ENCODE results near the gene MGST2. TPM values are rescaled to one million over a fixed set of nuclear protein-coding genes. Genes with fewer than 3 reads are reported as not detected.
"Not testable (repeated sequence)": the region's sequence is repeated elsewhere in the genome, so short reads cannot be mapped to it uniquely, and the experiment has no call there.

The MGST2 gene
- total RNA-seq, 1 experiment from 2014 or later, result 27.5 TPM

DNA sequence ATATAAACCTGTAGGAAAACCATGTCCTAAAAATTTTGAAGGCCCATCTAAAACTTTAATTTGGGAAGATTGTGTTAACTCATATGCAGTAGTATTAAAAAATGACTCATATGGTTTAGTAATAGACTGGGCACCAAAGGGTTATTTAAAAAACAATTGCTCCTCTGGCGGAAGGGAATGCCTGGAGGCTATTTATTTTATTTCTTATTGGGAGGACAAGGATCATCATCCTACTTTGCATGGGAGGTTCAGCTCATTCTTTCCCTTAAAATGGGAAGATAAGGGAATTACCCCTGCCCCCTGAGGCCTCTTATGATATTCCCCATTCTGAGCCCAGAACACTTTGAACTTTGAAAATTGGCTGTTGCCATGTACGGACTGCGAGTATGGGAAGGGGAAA lies 29.7 kb upstream of the MGST2 start:
- peaks cover 7% of the 10 kb centered on the region for H3K9me3 Mint-ChIP-seq (ENCODE audit: unreplicated experiment)
- H3K36me3 Mint-ChIP-seq (ENCODE audit: insufficient read depth, unreplicated experiment), result no peaks in the 10 kb centered on the region
- TF ChIP-seq, protein P1, sequence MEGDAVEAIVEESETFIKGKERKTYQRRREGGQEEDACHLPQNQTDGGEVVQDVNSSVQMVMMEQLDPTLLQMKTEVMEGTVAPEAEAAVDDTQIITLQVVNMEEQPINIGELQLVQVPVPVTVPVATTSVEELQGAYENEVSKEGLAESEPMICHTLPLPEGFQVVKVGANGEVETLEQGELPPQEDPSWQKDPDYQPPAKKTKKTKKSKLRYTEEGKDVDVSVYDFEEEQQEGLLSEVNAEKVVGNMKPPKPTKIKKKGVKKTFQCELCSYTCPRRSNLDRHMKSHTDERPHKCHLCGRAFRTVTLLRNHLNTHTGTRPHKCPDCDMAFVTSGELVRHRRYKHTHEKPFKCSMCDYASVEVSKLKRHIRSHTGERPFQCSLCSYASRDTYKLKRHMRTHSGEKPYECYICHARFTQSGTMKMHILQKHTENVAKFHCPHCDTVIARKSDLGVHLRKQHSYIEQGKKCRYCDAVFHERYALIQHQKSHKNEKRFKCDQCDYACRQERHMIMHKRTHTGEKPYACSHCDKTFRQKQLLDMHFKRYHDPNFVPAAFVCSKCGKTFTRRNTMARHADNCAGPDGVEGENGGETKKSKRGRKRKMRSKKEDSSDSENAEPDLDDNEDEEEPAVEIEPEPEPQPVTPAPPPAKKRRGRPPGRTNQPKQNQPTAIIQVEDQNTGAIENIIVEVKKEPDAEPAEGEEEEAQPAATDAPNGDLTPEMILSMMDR (IDR thresholded peaks at IDR 0.05; ENCODE audit: unreplicated experiment), result no peak
- ChIA-PET CTCF (interaction anchor here (1.2 to 6.6 kb wide), 3 partner anchors 16 to 31 kb away, joined by 4 to 52 read pairs (median 5); no protein-coding TSS in a partner anchor), POLR2A (no interaction called here)
- H3K4me1 Mint-ChIP-seq (ENCODE audit: insufficient read depth, unreplicated experiment), result peaks cover 14% of the 10 kb centered on the region
- H3K27me3 Mint-ChIP-seq (ENCODE audit: insufficient read depth, unreplicated experiment), result no peaks in the 10 kb centered on the region
- no peak overlapping the region for H3K4me3 Mint-ChIP-seq (ENCODE audit: unreplicated experiment)
- DNase-seq (ENCODE audit: unreplicated experiment), result no peak
- intact Hi-C loops (cut with micrococcal nuclease), result no loop called here
- no TSS peak for BruUV-seq (replicated peaks)
- no peak overlapping the region for H3K27ac Mint-ChIP-seq (ENCODE audit: low read depth, unreplicated experiment)

DNA sequence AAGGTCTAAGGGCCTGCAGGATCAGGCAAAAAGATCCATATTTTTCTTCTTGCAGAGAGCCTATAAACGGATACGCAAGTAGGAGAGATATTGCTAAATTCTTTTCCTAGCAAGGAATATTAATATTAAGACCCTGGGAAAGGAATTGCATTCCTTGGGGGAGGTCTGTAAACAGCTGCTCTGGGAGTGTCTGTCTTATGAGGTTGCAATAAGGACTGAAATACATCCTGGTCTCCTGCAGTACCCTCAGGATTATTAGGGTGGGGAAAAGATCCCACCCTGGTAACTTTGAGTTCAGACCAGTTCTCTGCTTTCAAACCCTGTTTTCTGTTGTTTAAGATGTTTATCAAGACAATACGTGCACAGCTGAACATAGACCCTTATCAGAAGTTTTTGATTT lies 27.3 kb upstream of the MGST2 start:
- not testable (repeated sequence) for BruUV-seq (replicated peaks); H3K27me3 Mint-ChIP-seq (ENCODE audit: insufficient read depth, unreplicated experiment)

DNA sequence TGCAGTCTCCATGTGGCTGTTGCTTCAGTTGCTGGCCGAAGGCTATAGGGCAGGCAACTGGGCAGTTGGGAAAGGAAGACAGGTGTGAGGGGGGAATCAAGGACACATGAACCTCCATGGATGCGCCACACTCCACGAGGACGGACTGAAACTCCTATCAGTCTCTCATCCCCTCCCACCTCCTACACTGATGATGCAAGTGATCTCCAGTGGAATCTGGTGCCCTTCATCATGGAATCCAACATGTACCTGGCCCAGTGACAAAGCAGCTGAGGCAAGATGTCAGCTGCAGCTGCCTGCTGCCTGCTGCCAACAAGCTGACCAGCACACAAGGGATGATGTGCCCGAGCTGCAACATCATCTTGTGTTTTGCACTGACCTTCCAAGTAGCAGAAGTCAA lies 26.0 kb upstream of the MGST2 start:
- BruUV-seq (replicated peaks), result no TSS peak
- peaks cover 20% of the 10 kb centered on the region for H3K4me1 Mint-ChIP-seq (ENCODE audit: insufficient read depth, unreplicated experiment)
- peaks cover 7% of the 10 kb centered on the region for H3K9me3 Mint-ChIP-seq (ENCODE audit: unreplicated experiment)
- no peaks in the 10 kb centered on the region for H3K36me3 Mint-ChIP-seq (ENCODE audit: insufficient read depth, unreplicated experiment)
- no peak for DNase-seq (ENCODE audit: unreplicated experiment)
- no peaks in the 10 kb centered on the region for H3K27me3 Mint-ChIP-seq (ENCODE audit: insufficient read depth, unreplicated experiment)
- ChIA-PET POLR2A (no interaction called here), CTCF (interaction anchor here (0.6 to 6.0 kb wide), 9 partner anchors 12 to 311 kb away, joined by 3 to 32 read pairs (median 5); no protein-coding TSS in a partner anchor)
- intact Hi-C loops (cut with micrococcal nuclease), result loop anchor here (10.0 kb wide), 1 partner anchor 225 kb away; no protein-coding TSS in a partner anchor
- H3K27ac Mint-ChIP-seq (ENCODE audit: low read depth, unreplicated experiment), result no peak overlapping the region
- TF ChIP-seq, protein P1 (IDR thresholded peaks at IDR 0.05; ENCODE audit: unreplicated experiment), result no peak
- H3K4me3 Mint-ChIP-seq (ENCODE audit: unreplicated experiment), result no peak overlapping the region

More for the DNA sequence above, 27.3 kb upstream of the MGST2 start:
- intact Hi-C loops (cut with micrococcal nuclease); H3K4me3 Mint-ChIP-seq (ENCODE audit: unreplicated experiment); H3K36me3 Mint-ChIP-seq (ENCODE audit: insufficient read depth, unreplicated experiment); H3K27ac Mint-ChIP-seq (ENCODE audit: low read depth, unreplicated experiment); DNase-seq (ENCODE audit: unreplicated experiment); POLR2A ChIA-PET; H3K9me3 Mint-ChIP-seq (ENCODE audit: unreplicated experiment): not testable (repeated sequence)
- H3K4me1 Mint-ChIP-seq (ENCODE audit: insufficient read depth, unreplicated experiment), result peaks cover 30% of the 10 kb centered on the region
- CTCF ChIA-PET, result interaction anchor here (0.8 to 6.0 kb wide), 5 partner anchors 16 to 141 kb away, joined by 3 to 32 read pairs (median 8); no protein-coding TSS in a partner anchor

DNA sequence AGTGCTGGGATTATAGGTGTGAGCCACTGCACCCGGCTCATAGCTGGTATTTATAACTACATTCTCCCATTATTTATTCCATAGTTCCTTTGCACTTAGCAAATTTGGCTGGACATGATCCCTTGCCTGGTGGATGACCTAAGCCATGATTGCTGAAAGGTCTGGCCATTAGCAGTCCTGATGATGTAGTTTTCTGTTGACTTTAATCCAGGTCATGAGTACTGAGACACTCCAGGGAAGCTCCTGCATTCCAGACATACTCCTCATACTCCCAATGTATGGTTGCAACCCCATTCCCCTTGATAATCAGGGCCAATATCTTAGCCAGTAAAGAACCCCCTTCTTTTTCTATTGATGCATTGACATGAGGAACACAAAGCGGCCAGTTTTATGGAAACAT lies 24.4 kb upstream of the MGST2 start:
- no TSS peak for BruUV-seq (replicated peaks)
- intact Hi-C loops (cut with micrococcal nuclease), result loop anchor here (10.0 kb wide), 1 partner anchor 226 kb away; no protein-coding TSS in a partner anchor
- no peaks in the 10 kb centered on the region for H3K27me3 Mint-ChIP-seq (ENCODE audit: insufficient read depth, unreplicated experiment)
- ChIA-PET CTCF (interaction anchor here (0.7 to 6.0 kb wide), 6 partner anchors 10 to 694 kb away, joined by 3 to 32 read pairs (median 4); no protein-coding TSS in a partner anchor), POLR2A (interaction anchor here (0.8 kb wide), 1 partner anchor 10 kb away, joined by 3 read pairs; no protein-coding TSS in a partner anchor)
- peak; percentile 20 for DNase-seq (ENCODE audit: unreplicated experiment)
- no peak overlapping the region for H3K4me3 Mint-ChIP-seq (ENCODE audit: unreplicated experiment)
- TF ChIP-seq, protein P1 (IDR thresholded peaks at IDR 0.05; ENCODE audit: unreplicated experiment), result no peak
- peaks cover 30% of the 10 kb centered on the region for H3K4me1 Mint-ChIP-seq (ENCODE audit: insufficient read depth, unreplicated experiment)
- no peaks in the 10 kb centered on the region for H3K36me3 Mint-ChIP-seq (ENCODE audit: insufficient read depth, unreplicated experiment)
- H3K27ac Mint-ChIP-seq (ENCODE audit: low read depth, unreplicated experiment), result no peak overlapping the region
- H3K9me3 Mint-ChIP-seq (ENCODE audit: unreplicated experiment), result peaks cover 7% of the 10 kb centered on the region
